Spleen (tissue), 7 donors: ENCODE measurements around the gene OR5K2.

ENCODE experiments used
- POLR2A ChIP-seq, 3 donors: fragments of 450-650 bp; IDR thresholded peaks; one replicate each; pipeline ENCODE4 v1.5.1; 2017; ENCODE audit warnings: antibody characterized with exemption in 3 of 3, mild to moderate bottlenecking in 1 of 3
- POLR2AphosphoS5 ChIP-seq, 3 donors: sonication (generic); formaldehyde crosslinking; IDR thresholded peaks; one replicate each; pipeline ENCODE4 v1.5.1; 2017; ENCODE audit warnings: antibody characterized with exemption in 3 of 3
- TF ChIP-seq, protein P1 (sequence below), 11 experiments: fragments of 200-600 bp in 7 of 11; fragments of 450-650 bp in 4 of 11; sonication (generic) in 4 of 11; IDR thresholded peaks in 8 of 11; conservative IDR thresholded peaks in 3 of 11; 1 replicate in 7 of 11; 2 replicates in 4 of 11; pipeline versions ENCODE4 v1.4.0 to v1.8.0; 2016 to 2021; ENCODE audit warnings: antibody characterized with exemption in 11 of 11, inconsistent platforms in 4 of 11, mild to moderate bottlenecking in 1 of 11
- donor health status: DM: no; HTN: no; CAD: no; lungs with moderate emphysema.
- donor health status: DM: no; HTN: no; CAD: no.
- donor health status: DM: no; HTN: no; CAD: no.

DNA sequence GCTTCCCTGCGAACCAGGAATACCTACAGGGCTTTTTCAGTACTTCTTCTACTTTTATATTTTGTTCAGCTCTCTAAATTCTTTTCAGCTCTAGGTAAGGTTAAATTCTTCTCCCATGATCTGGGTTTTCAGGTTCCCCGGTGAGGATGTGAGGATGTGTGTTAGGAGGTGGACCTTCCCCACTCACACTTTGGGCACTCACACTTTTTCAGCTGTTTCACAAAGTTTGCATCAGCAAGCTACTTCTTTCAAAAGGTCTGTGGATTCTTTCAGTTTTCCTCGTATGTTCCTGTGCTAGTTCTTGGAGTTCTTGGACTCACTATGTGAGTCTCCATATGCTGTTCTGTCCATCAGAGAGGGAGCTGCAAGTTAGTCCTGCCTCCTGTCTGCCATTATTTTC, 13.9 kb upstream of the OR5K2 start:
- TF ChIP-seq, protein P1, sequence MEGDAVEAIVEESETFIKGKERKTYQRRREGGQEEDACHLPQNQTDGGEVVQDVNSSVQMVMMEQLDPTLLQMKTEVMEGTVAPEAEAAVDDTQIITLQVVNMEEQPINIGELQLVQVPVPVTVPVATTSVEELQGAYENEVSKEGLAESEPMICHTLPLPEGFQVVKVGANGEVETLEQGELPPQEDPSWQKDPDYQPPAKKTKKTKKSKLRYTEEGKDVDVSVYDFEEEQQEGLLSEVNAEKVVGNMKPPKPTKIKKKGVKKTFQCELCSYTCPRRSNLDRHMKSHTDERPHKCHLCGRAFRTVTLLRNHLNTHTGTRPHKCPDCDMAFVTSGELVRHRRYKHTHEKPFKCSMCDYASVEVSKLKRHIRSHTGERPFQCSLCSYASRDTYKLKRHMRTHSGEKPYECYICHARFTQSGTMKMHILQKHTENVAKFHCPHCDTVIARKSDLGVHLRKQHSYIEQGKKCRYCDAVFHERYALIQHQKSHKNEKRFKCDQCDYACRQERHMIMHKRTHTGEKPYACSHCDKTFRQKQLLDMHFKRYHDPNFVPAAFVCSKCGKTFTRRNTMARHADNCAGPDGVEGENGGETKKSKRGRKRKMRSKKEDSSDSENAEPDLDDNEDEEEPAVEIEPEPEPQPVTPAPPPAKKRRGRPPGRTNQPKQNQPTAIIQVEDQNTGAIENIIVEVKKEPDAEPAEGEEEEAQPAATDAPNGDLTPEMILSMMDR (IDR thresholded peaks at IDR 0.05 in 8 of 11, conservative IDR thresholded peaks at IDR 0.05 in 3 of 11), result no peak
- TF ChIP-seq POLR2A (IDR thresholded peaks at IDR 0.05) (no peak), POLR2AphosphoS5 (IDR thresholded peaks at IDR 0.05) (no peak)
